ENCODE data around the gene NUMBL.

DNA sequence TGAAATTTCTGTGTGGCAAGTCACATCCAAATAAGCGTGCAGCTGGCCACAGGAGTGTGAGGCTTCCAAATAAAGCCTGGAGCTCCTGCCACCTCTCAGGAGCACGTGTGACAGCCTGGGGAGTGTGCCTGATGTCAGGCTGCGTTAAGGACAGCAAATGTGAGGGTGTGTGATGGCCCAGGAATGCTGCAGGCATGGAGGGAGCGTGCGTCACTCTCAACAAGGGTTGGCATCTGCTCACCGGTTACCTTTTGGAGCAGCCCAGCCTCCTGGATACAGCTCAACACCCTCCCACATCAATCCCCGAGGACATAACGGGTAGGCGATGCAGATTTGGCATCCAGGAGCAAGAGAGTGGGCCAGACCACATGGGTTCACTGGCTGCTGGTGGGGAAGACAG lies 19.0 kb downstream of the NUMBL start:
- TF ChIP-seq, protein P1, sequence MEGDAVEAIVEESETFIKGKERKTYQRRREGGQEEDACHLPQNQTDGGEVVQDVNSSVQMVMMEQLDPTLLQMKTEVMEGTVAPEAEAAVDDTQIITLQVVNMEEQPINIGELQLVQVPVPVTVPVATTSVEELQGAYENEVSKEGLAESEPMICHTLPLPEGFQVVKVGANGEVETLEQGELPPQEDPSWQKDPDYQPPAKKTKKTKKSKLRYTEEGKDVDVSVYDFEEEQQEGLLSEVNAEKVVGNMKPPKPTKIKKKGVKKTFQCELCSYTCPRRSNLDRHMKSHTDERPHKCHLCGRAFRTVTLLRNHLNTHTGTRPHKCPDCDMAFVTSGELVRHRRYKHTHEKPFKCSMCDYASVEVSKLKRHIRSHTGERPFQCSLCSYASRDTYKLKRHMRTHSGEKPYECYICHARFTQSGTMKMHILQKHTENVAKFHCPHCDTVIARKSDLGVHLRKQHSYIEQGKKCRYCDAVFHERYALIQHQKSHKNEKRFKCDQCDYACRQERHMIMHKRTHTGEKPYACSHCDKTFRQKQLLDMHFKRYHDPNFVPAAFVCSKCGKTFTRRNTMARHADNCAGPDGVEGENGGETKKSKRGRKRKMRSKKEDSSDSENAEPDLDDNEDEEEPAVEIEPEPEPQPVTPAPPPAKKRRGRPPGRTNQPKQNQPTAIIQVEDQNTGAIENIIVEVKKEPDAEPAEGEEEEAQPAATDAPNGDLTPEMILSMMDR (IDR thresholded peaks at IDR 0.05), result no peak
- TF ChIP-seq POLR2A (IDR thresholded peaks at IDR 0.05; ENCODE audit: low read depth), result no peak

Data from esophagus muscularis mucosa (tissue), 3 donors.